G401 (cell line): Measurements from ENCODE around the gene SLC22A31. TPM values are rescaled to one million over a fixed set of nuclear protein-coding genes. Genes with fewer than 3 reads are reported as not detected.
A peak's percentile ranks its signal among the peaks of the same experiment; 100 is the strongest.
"Not testable (repeated sequence)": the region's sequence is repeated elsewhere in the genome, so short reads cannot be mapped to it uniquely, and the experiment has no call there.

Experiments used
- DNase-seq: peaks from one replicate; pipeline ENCODE4 v3.0.0-alpha.2; 2015; ENCODE audit warnings: low spot score
- in situ Hi-C: cut with HindIII; loops from 2 replicates; pipeline ENCODE4 v1.10.0; 2016; ENCODE audit warnings: low sequenced_read_pairs, mixed read lengths
- total RNA-seq: library from RNA; depleted of rRNA; stranded (reverse); fragments of >200 nt; shearing (Covaris generic); gene quantifications from 2 replicates; pipeline ENCODE4 v1.2.3, GENCODE V29; 2014

The SLC22A31 gene
- total RNA-seq, 1 experiment from 2014 or later = 1.5 TPM

DNA sequence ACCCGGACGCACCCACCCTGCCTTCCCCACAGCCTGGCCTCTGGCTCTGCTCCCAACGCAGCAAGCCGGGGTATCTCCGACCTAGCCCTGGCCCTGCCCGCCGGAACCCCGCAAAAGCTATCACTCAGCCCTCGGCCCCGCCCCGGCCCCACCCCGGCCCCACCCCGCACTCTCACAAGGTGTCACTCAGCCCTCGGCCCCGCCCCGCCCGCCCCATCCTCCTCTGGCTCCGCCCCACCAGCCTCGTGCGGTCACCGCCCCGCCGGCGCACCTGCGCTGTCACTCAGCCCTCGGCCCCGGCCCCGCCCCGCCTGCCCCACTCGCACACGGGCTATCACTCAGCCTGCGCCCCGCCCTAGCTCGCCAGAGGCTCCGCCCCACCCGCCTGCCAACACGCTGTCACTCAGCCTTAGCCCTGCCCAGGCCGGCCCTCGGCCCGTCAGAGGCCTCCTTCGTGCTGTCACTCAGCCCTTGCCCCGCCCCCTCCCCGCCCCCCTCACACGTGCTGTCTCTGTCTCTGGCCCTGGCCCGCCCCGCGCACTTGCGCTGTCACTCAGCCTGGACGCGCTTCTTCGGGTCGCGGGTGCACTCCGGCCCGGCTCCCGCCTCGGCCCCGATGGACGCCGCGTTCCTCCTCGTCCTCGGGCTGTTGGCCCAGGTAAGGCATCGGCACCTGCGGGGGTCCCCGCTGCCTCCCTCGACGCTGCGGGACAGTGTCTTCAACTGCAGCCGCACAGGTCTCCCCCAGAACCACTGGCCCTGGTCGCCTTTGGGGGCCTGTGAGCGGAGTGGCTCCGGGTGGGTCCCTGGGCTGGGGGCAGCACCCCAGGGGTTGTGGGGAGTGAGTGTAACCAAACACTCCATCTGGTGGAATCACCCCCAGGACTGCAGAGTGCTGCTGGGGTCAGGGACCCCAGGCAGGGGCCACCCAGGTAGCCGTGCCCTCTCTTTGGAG is 28.8 kb downstream of the SLC22A31 start, which contains the start of gene CDH15:
Gene CDH15, plus strand, starts transcription at position 533 of the 955 bp plus-strand sequence. Its CDS starts 84 bp downstream, at position 617.
- peak; percentile 99 for DNase-seq
- in situ Hi-C loops = no loop called here

DNA sequence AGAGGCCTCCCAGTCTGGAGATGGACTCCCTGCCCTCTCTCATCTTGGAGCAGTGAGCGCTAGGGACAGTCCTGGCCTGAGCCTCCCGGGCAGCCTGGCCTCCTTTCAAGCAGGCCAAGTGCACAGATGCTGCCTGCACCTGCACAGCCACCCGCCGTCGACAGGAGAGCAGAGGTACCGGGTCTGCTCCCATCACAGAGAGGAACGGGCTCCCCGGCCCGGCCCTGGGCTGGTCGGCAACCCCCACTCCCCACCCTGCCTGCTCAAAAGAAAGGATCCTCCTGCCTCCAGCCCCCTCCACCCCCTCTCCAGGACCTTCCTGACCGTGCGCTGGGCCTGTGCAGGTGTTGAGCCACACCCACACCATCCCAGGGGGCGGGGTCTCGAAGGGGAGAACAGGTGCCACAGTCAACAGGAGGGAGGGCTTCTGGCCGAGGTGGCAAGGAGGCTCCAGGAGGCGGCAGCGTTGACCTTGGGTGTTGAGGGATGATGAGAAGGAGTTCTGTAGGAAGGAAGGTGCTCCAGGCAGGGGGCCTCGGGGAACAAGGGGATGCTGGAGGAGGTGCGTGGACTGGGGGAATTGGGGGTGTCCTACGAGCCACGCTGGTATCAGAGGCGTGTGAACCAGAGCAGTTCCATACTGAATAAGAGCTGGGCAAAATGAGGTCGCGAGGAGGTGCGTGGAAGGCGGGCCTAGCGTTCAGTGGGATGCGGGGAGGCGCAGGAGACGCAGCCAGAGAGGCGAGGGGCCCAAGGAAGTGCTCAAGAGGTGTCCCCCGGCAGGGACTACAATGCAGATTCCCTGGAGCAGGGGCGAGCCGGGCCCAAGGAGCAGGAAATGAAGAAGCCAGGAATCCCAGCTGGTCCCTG is 29.8 kb downstream of the SLC22A31 start:
- in situ Hi-C loops = no loop called here
- DNase-seq = peak; percentile 53

DNA sequence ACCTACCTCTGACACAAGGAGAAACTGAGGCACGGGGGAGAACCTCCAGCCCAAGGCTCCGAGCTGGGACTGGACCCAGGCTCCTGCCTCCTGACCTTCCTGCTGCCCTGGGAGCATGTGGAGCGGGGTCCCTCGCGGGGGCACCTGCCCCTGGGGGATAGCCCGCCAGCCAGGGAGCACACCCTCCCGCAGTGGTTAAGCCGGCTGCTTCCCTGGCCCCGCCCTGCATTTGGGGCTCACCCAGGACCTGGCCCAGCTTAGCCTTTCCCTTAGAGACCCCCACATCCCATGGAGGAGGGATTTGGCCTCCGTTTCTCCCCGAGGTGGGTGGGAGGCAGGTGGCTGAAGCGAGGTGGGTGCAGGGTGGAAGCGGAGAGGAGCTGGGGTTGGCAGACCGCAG is 30.6 kb downstream of the SLC22A31 start:
- in situ Hi-C loops = no loop called here
- no peak for DNase-seq

- in situ Hi-C loops = no loop called here
Measured at GRCh38 chr16:89168381-89169189, 31.8 kb downstream of the SLC22A31 start.

GRCh38 chr16:89167425-89167941 is 32.9 kb downstream of the SLC22A31 start:
- DNase-seq = peak; percentile 76
- in situ Hi-C loops = no loop called here

More at GRCh38 chr16:89168381-89169189, 31.8 kb downstream of the SLC22A31 start:
- DNase-seq = no peak

DNA sequence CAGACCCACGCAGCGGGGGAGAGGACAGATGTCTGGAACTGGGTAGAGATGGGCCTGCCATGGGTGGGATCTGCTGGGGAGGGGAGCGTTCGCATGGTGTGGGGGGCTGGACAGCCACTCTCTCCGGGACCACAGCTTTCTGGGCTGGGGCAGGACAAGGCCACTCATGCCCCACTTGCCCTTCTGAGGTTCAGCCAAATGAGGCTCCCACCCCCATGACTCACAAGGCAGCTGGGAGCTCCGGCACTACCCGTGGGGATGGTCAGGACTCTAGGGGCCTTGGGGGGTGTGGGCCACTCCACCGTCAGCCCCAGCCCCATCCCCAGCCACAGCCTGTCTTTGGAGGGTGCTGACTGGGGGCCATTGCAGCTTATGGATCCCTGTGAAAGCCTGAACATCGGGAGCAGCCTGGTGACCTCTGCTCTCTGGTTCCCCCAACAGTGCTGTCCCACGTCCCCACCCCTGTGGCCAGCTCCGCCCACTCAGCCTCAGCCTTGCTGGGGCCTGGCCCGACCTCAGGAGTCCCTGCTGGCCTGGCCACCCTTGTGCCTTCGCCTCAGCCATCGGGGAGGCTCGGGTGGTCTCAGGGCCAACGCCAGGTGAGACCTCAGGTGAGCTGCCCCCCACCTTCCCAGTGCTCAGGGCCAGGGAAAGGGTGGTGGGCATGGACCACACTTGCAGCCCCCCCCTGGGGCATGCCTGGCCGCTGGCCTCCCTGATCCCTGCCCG is 33.5 kb downstream of the SLC22A31 start:
- DNase-seq = no peak
- in situ Hi-C loops = no loop called here

- in situ Hi-C loops, DNase-seq: not testable (repeated sequence)
Measured at GRCh38 chr16:89165681-89165979, 34.7 kb downstream of the SLC22A31 start.

DNA sequence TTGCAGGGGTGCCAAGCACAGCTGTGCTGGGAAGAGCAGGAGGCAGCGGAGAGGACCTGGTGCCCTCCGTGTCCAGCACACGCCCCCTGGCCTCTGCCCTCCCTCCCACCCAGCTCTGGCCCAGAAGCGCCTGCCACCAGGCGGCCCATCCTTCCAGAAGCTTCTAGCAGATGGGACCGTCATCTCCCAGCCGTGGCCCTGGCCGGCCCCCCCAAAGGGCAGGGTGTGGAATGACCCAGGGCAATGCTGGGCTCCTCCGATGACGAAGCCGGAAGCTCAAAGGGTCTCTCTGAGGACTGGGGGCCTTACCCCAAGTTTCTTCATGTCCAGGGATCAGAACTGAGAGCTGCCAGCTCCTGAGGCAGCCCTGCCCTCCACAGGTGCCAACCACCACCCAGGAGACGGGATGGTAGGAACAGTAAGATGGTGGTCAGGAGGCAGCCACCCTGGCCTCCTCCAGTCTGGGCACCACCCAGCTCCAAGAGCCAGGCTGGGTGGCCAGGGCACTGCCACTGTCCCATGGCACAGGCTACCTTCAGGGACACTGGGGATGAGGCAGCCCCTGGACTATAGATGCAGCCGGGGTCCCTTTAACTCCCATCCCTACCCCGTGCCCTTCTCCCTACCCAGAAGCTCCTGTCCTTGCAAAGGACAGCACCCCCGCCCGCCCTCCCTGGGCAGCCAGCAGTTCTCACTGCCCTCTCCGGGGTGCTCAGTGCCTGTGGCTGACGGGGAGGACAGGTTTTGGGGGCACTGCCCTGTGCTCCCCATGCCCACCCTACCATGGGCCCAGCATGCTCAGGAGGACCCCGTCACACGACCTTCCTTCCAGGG is 35.3 kb downstream of the SLC22A31 start:
- in situ Hi-C loops = no loop called here
- DNase-seq = no peak

DNA sequence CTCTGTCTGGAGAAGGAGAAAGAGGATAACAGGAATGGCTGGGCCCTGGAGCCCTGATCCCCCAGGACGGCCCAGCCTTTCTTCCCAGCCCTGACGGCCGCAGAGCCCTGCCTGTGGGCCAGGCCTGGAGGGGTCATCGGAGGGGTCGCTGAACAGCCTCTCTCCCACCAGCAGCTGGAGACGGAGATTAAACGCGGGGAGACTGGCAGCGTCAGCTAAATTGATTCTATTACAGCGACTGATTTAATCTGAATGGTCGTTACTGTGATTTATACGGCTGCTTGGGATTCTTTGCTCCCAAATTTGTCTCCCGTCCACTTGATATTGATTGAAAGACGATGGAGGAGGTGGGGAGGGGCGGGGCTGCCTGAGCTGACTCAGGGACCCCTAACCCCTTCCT is 35.9 kb downstream of the SLC22A31 start:
- in situ Hi-C loops = no loop called here
- no peak for DNase-seq

DNA sequence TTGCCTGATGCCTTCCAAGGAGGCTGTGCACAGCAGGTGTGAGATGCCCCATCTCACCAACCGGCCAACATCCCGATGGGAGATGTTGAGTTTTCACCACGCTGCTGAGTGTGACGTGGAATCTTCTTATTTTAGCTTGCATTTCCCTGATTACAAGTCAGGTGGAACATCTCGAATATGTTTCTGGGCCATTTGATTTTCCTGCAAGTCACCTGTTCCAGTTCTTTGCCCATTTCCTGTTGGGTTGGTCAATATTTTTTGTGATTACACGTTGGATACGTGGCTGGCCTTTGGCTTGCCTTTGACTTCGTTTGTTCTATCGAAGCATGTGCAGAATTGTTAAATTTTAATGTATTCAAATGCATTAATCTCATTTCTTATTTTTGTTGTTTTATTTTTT is 37.0 kb downstream of the SLC22A31 start:
- in situ Hi-C loops = no loop called here
- DNase-seq = no peak

GRCh38 chr16:89161763-89162713 is 38.3 kb downstream of the SLC22A31 start:
- in situ Hi-C loops = no loop called here
- no peak for DNase-seq

GRCh38 chr16:89160977-89161701 is 39.2 kb downstream of the SLC22A31 start:
- in situ Hi-C loops = no loop called here
- DNase-seq = no peak

- in situ Hi-C loops = no loop called here
- no peak for DNase-seq
Measured at GRCh38 chr16:89159850-89160354, 40.4 kb downstream of the SLC22A31 start.

DNA sequence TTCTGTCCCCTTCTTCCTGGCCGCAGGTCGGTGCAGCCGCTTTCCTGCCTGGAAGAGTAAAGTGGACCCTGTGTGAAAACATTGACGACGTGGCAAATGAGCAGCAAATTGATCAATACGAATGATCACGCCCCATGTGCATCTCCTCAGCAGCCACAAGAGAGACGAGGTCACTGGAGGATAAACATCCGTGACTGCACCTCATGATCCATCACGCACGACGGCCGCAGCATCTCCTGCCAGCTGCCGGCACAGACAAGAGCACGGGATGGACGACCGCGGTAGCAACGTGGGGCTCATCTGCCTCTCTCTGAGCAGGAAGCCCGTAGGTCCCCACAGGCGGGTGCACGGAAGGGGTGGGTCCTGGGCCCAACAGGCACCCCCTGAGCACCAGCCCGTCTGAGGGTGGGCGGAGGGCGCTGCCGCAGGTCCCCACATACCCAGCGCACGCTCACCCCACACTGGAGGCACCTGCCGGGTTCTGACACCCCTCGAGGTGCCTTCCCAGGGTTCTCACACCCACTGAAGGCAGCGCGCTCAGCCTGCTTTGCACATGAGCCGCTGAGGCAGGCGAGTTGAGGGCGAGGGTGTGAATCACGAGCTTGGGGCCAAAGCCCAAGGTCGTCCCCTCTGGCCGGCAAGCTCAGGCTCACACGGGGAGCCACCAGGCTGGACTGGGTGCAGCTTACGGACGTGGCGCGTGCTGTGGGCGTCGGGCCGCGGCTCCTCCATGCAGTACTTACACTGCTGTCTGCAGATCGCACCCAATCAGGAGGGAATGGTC is 41.1 kb downstream of the SLC22A31 start:
- in situ Hi-C loops = no loop called here

DNA sequence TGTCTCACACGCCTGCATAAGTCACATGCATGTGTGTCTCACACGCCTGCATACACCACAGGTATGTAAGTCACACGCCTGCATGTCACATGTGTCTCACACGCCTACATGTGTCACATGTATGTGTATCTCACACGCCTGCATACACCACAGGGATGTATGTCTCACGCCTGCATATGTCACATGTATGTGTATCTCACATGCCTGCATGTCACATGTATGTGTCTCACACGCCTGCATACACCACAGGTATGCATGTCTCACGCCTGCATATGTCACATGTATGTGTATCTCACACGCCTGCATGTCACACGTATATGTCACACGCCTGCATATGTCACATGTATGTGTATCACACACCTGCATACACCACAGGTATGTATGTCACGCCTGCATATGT is 42.6 kb downstream of the SLC22A31 start:
- in situ Hi-C loops = no loop called here
- no peak for DNase-seq

More for the DNA sequence above, 41.1 kb downstream of the SLC22A31 start:
- no peak for DNase-seq
